GM23338 (cell line): ENCODE results near the gene FLOT1.

Experiments
- CTCF ChIP-seq, 2 experiments: fragments of 200-600 bp in 1 of 2; sonication (generic) in 1 of 2; conservative IDR thresholded peaks; 2 replicates each; pipeline versions ENCODE4 v1.5.1 to v1.6.1; 2016 to 2017; ENCODE audit warnings: antibody characterized with exemption in 2 of 2, low read depth in 2 of 2, mild to moderate bottlenecking in 2 of 2, moderate library complexity in 1 of 2
- ETS1 ChIP-seq: IDR thresholded peaks from 2 replicates; pipeline ENCODE4 v1.6.1; 2016; ENCODE audit warnings: antibody characterized with exemption
- EZH2 ChIP-seq: fragments of 200-600 bp; sonication (generic); IDR thresholded peaks from one replicate; pipeline ENCODE4 v1.8.0; 2017; ENCODE audit warnings: antibody characterized with exemption, mild to moderate bottlenecking, low read depth; ENCODE audit not compliant: unreplicated experiment
- POLR2AphosphoS5 ChIP-seq: IDR thresholded peaks from 2 replicates; pipeline ENCODE4 v1.6.1; 2016; ENCODE audit warnings: antibody characterized with exemption, low read depth
- STAT1 ChIP-seq: IDR thresholded peaks from one replicate; pipeline ENCODE4 v1.6.1; 2016; ENCODE audit warnings: antibody characterized with exemption; ENCODE audit not compliant: unreplicated experiment

- no peak for TF ChIP-seq POLR2AphosphoS5
- TF ChIP-seq CTCF (conservative IDR thresholded peaks at IDR 0.05; ENCODE audit: low read depth in 2 of 2) = no peak
- TF ChIP-seq EZH2 = no peak
- no peak for TF ChIP-seq ETS1
- no peak for TF ChIP-seq STAT1
These were observed 26.2 kb upstream of the FLOT1 start for GRCh38 chr6:30768634-30769087.
